H9 (cell line): Measurements from ENCODE around the gene PLEKHG7. TPM values are rescaled to one million over a fixed set of nuclear protein-coding genes. Genes with fewer than 3 reads are reported as not detected.

Experiments
- DNase-seq: peaks from one replicate; pipeline ENCODE4 v3.0.0-alpha.2; 2017
- H2AFZ ChIP-seq: one replicate; pipeline ENCODE4 v1.6.1; 2013; ENCODE audit warnings: mild to moderate bottlenecking, low read length, control low read depth, moderate library complexity
- H2AK5ac ChIP-seq: 2 replicates; pipeline ENCODE4 v1.6.1; 2013; ENCODE audit warnings: low read length, control low read depth, mixed read lengths; ENCODE audit not compliant: insufficient read length
- H2BK120ac ChIP-seq: one replicate; pipeline ENCODE4 v1.6.1; 2013; ENCODE audit warnings: low read depth, mild to moderate bottlenecking, low read length, control low read depth, inconsistent platforms; ENCODE audit not compliant: poor library complexity, severe bottlenecking
- H2BK12ac ChIP-seq: 2 replicates; pipeline ENCODE4 v1.6.1; 2013; ENCODE audit warnings: low read length, control low read depth, mixed read lengths, low read depth; ENCODE audit not compliant: insufficient read length
- H2BK15ac ChIP-seq: 2 replicates; pipeline ENCODE4 v1.6.1; 2013; ENCODE audit warnings: low read depth, low read length, control low read depth
- H2BK20ac ChIP-seq: one replicate; pipeline ENCODE4 v1.6.1; 2013; ENCODE audit warnings: low read depth, mild to moderate bottlenecking, low read length, control low read depth, inconsistent platforms; ENCODE audit not compliant: poor library complexity, severe bottlenecking
- H2BK5ac ChIP-seq: 2 replicates; pipeline ENCODE4 v1.6.1; 2013; ENCODE audit warnings: low read length, control low read depth, mixed read lengths; ENCODE audit not compliant: insufficient read length
- H3K14ac ChIP-seq: 2 replicates; pipeline ENCODE4 v1.6.1; 2013; ENCODE audit warnings: low read length, control low read depth; ENCODE audit not compliant: insufficient read depth
- H3K18ac ChIP-seq: 2 replicates; pipeline ENCODE4 v1.6.1; 2013; ENCODE audit warnings: low read depth, mild to moderate bottlenecking, mixed read lengths, low read length, control low read depth; ENCODE audit not compliant: insufficient read length
- H3K23ac ChIP-seq: 2 replicates; pipeline ENCODE4 v1.6.1; 2013; ENCODE audit warnings: low read length, control low read depth, mixed read lengths, low read depth; ENCODE audit not compliant: insufficient read length
- H3K23me2 ChIP-seq: 2 replicates; pipeline ENCODE4 v1.6.1; 2013; ENCODE audit warnings: low read depth, mild to moderate bottlenecking, mixed read lengths, low read length, control low read depth; ENCODE audit not compliant: insufficient read length, poor library complexity, severe bottlenecking
- H3K27ac ChIP-seq: 2 replicates; pipeline ENCODE4 v1.5.1; 2013; ENCODE audit warnings: low read length, control low read depth, mixed read lengths, low read depth; ENCODE audit not compliant: insufficient read length
- H3K27me3 ChIP-seq: 2 replicates; pipeline ENCODE4 v1.6.1; 2013; ENCODE audit warnings: low read length, control low read depth, inconsistent platforms; ENCODE audit not compliant: insufficient read depth
- H3K4ac ChIP-seq: 2 replicates; pipeline ENCODE4 v1.6.1; 2013; ENCODE audit warnings: low read depth, mild to moderate bottlenecking, control low read depth, inconsistent platforms, low read length, moderate library complexity
- H3K4me1 ChIP-seq: 2 replicates; pipeline ENCODE4 v1.6.1; 2013; ENCODE audit warnings: low read length, control low read depth, inconsistent platforms; ENCODE audit not compliant: insufficient read depth
- H3K4me2 ChIP-seq: 2 replicates; pipeline ENCODE4 v1.6.1; 2013; ENCODE audit warnings: low read length, control low read depth, mixed read lengths; ENCODE audit not compliant: insufficient read length, insufficient read depth
- H3K56ac ChIP-seq: 2 replicates; pipeline ENCODE4 v1.6.1; 2013; ENCODE audit warnings: low read depth, mild to moderate bottlenecking, mixed read lengths, low read length, control low read depth; ENCODE audit not compliant: insufficient read length
- H3K79me1 ChIP-seq: 2 replicates; pipeline ENCODE4 v1.6.1; 2013; ENCODE audit warnings: low read depth, mild to moderate bottlenecking, moderate library complexity, low read length, control low read depth, inconsistent platforms; ENCODE audit not compliant: insufficient read depth, poor library complexity, severe bottlenecking
- H3K79me2 ChIP-seq: 2 replicates; pipeline ENCODE4 v1.6.1; 2013; ENCODE audit warnings: low read length, control low read depth, inconsistent platforms; ENCODE audit not compliant: insufficient read depth
- H3K9ac ChIP-seq: 2 replicates; pipeline ENCODE4 v1.6.1; 2013; ENCODE audit warnings: low read length, control low read depth, mixed read lengths; ENCODE audit not compliant: insufficient read length; ENCODE audit errors: extremely low read depth
- H3K9me3 ChIP-seq: one replicate; pipeline ENCODE4 v1.6.1; 2013; ENCODE audit warnings: low read depth, low read length, inconsistent platforms; ENCODE audit not compliant: control insufficient read depth
- H3T11ph ChIP-seq: one replicate; pipeline ENCODE4 v1.6.1; 2013; ENCODE audit warnings: mild to moderate bottlenecking, low read length, control low read depth, inconsistent platforms
- H4K20me1 ChIP-seq: one replicate; pipeline ENCODE4 v1.6.1; 2013; ENCODE audit not compliant: control insufficient read depth, insufficient read length, insufficient read depth
- H4K5ac ChIP-seq: 2 replicates; pipeline ENCODE4 v1.6.1; 2013; ENCODE audit warnings: low read depth, mild to moderate bottlenecking, mixed read lengths, low read length, control low read depth; ENCODE audit not compliant: insufficient read length
- H4K8ac ChIP-seq: replicated peaks from 2 replicates; pipeline ENCODE4 v1.6.1; 2013; ENCODE audit warnings: low read length, control low read depth, mixed read lengths, low read depth; ENCODE audit not compliant: insufficient read length
- H4K91ac ChIP-seq: 2 replicates; pipeline ENCODE4 v1.6.1; 2013; ENCODE audit warnings: low read depth, mild to moderate bottlenecking, moderate library complexity, mixed read lengths, low read length, control low read depth; ENCODE audit not compliant: insufficient read length
- H3K27ac Mint-ChIP-seq, 3 experiments: 2 replicates in 2 of 3; 3 replicates in 1 of 3; pipeline ENCODE4 v1.8.0; 2020 to 2021; ENCODE audit warnings: mixed read lengths in 3 of 3, mild to moderate bottlenecking in 1 of 3, moderate library complexity in 1 of 3
- H3K27me3 Mint-ChIP-seq: 2 replicates; pipeline ENCODE4 v1.8.0; 2021; ENCODE audit warnings: low read depth, mild to moderate bottlenecking, moderate library complexity, mixed read lengths
- H3K36me3 Mint-ChIP-seq, 3 experiments: 2 replicates in 2 of 3; 3 replicates in 1 of 3; pipeline ENCODE4 v1.8.0; 2020 to 2021; ENCODE audit warnings: low read depth in 3 of 3, mixed read lengths in 3 of 3; ENCODE audit not compliant: insufficient read depth in 1 of 3
- H3K4me1 Mint-ChIP-seq, 2 experiments: 2 replicates each; pipeline ENCODE4 v1.8.0; 2020; ENCODE audit warnings: mixed read lengths in 2 of 2
- H3K4me3 Mint-ChIP-seq, 2 experiments: 2 replicates in 1 of 2; 3 replicates in 1 of 2; pipeline ENCODE4 v1.8.0; 2020 to 2021; ENCODE audit warnings: mild to moderate bottlenecking in 2 of 2, mixed read lengths in 2 of 2, moderate library complexity in 1 of 2
- H3K9me3 Mint-ChIP-seq, 2 experiments: 2 replicates in 1 of 2; 3 replicates in 1 of 2; pipeline ENCODE4 v1.8.0; 2020; ENCODE audit warnings: mild to moderate bottlenecking in 2 of 2, mixed read lengths in 2 of 2, moderate library complexity in 1 of 2
- WGBS: extraction: QIAGEN DNeasy Blood & Tissue Kit; methylation state at CpG from one replicate; pipeline ENCODE4 v1.1.7; 2013; ENCODE audit warnings: missing lambda C conversion rate, low lambda C conversion rate, mixed read lengths; ENCODE audit not compliant: insufficient read length; ENCODE audit errors: extremely low coverage; 5-methylcytosine and 5-hydroxymethylcytosine counted together
- total RNA-seq: library from RNA; stranded (reverse); gene quantifications from 2 replicates; pipeline ENCODE4 v1.2.1, GENCODE V29; 2021
- TF ChIP-seq, protein P1 (sequence below): fragments of 200-600 bp; sonication (generic); conservative IDR thresholded peaks from 3 replicates; pipeline ENCODE4 v1.8.0; 2021; ENCODE audit warnings: antibody characterized with exemption, mild to moderate bottlenecking

PLEKHG7 gene
- total RNA-seq, 1 experiment from 2014 or later: not detected

DNA sequence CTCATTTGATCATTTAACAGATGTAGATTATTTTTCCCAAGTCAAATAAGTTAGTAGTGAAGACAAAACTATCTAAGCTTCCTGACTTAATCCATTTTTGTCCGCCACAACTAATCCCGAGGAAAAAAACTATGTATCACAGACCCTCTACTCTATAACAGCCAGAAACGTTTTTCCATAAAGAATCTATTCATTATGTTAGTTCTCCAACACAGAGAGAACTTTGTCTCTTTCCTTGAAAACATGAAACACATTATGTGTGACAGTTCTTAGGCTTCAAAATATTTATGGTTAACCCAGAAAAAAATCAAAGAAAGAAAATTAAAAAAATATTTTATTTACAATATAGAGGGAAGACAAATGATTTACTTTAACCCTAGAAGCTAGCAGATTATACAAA lies 100.1 kb downstream of the PLEKHG7 start:
- H2BK5ac ChIP-seq: no peak overlapping the region
- no peak overlapping the region for H4K91ac ChIP-seq
- no peak overlapping the region for H3K9ac ChIP-seq
- no peak overlapping the region for H3K56ac ChIP-seq
- no peaks in the 10 kb centered on the region for H3K4me1 Mint-ChIP-seq
- no peak overlapping the region for H3K14ac ChIP-seq
- TF ChIP-seq, protein P1, sequence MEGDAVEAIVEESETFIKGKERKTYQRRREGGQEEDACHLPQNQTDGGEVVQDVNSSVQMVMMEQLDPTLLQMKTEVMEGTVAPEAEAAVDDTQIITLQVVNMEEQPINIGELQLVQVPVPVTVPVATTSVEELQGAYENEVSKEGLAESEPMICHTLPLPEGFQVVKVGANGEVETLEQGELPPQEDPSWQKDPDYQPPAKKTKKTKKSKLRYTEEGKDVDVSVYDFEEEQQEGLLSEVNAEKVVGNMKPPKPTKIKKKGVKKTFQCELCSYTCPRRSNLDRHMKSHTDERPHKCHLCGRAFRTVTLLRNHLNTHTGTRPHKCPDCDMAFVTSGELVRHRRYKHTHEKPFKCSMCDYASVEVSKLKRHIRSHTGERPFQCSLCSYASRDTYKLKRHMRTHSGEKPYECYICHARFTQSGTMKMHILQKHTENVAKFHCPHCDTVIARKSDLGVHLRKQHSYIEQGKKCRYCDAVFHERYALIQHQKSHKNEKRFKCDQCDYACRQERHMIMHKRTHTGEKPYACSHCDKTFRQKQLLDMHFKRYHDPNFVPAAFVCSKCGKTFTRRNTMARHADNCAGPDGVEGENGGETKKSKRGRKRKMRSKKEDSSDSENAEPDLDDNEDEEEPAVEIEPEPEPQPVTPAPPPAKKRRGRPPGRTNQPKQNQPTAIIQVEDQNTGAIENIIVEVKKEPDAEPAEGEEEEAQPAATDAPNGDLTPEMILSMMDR: no peak
- H3K4me3 Mint-ChIP-seq: no peak overlapping the region
- no peak overlapping the region for H3K23ac ChIP-seq
- no peaks in the 10 kb centered on the region for H3K79me1 ChIP-seq
- no peak for DNase-seq
- no peak overlapping the region for H2AFZ ChIP-seq
- H3K79me2 ChIP-seq: no peaks in the 10 kb centered on the region
- H2BK120ac ChIP-seq: no peak overlapping the region
- H3K27ac ChIP-seq: no peak overlapping the region
- H3K4me2 ChIP-seq: no peak overlapping the region
- H2BK20ac ChIP-seq: no peak overlapping the region
- no peaks in the 10 kb centered on the region for H3K9me3 ChIP-seq
- H4K5ac ChIP-seq: no peak overlapping the region
- H2BK15ac ChIP-seq: no peak overlapping the region
- H3K9me3 Mint-ChIP-seq: no peaks in the 10 kb centered on the region
- H3K36me3 Mint-ChIP-seq: peaks cover 2 to 18% (median 16%) of the 10 kb centered on the region in 3 experiments; a peak in 6 of 7 replicates
- no peak overlapping the region for H3K18ac ChIP-seq
- H3T11ph ChIP-seq: no peak overlapping the region
- no peak overlapping the region for H2AK5ac ChIP-seq
- WGBS: no CpG with 5 or more reads among the region's 3 CpGs
- no peak overlapping the region for H4K8ac ChIP-seq
- no peaks in the 10 kb centered on the region for H3K27me3 Mint-ChIP-seq
- no peak overlapping the region for H2BK12ac ChIP-seq
- no peak overlapping the region for H3K27ac Mint-ChIP-seq
- no peaks in the 10 kb centered on the region for H3K23me2 ChIP-seq
- no peaks in the 10 kb centered on the region for H3K27me3 ChIP-seq
- H4K20me1 ChIP-seq: no peaks in the 10 kb centered on the region
- no peak overlapping the region for H3K4ac ChIP-seq
- no peaks in the 10 kb centered on the region for H3K4me1 ChIP-seq
